ENCODE data around the gene ATP6V1A.
A peak's percentile ranks its signal among the peaks of the same experiment; 100 is the strongest.

The ATP6V1A gene

DNA sequence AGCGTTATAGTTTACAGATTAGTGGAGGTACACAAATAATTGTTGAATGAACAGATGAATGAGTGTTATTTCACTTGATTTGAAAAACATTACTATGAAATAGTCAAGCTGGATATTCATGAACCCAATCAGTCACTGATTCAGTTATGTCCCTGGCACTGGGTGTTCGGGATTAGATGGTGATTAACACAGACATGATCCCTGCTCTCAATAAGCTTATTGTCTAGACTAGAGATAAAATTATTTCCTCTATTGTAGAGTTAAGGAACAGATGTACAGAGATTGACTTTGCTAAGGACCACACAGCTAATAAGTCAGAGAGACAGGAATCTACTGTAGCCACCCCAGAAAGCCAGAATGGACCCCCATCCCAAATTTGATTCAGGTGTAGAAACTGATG lies 92.7 kb downstream of the ATP6V1A start:
- TF ChIP-seq POLR2AphosphoS5 (IDR thresholded peaks at IDR 0.05; ENCODE audit: low read depth) (no peak), SPI1 (IDR thresholded peaks at IDR 0.05; ENCODE audit: borderline replicate concordance, low read depth) (no peak)
- TF ChIP-seq, protein P1, sequence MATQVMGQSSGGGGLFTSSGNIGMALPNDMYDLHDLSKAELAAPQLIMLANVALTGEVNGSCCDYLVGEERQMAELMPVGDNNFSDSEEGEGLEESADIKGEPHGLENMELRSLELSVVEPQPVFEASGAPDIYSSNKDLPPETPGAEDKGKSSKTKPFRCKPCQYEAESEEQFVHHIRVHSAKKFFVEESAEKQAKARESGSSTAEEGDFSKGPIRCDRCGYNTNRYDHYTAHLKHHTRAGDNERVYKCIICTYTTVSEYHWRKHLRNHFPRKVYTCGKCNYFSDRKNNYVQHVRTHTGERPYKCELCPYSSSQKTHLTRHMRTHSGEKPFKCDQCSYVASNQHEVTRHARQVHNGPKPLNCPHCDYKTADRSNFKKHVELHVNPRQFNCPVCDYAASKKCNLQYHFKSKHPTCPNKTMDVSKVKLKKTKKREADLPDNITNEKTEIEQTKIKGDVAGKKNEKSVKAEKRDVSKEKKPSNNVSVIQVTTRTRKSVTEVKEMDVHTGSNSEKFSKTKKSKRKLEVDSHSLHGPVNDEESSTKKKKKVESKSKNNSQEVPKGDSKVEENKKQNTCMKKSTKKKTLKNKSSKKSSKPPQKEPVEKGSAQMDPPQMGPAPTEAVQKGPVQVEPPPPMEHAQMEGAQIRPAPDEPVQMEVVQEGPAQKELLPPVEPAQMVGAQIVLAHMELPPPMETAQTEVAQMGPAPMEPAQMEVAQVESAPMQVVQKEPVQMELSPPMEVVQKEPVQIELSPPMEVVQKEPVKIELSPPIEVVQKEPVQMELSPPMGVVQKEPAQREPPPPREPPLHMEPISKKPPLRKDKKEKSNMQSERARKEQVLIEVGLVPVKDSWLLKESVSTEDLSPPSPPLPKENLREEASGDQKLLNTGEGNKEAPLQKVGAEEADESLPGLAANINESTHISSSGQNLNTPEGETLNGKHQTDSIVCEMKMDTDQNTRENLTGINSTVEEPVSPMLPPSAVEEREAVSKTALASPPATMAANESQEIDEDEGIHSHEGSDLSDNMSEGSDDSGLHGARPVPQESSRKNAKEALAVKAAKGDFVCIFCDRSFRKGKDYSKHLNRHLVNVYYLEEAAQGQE (IDR thresholded peaks at IDR 0.05; ENCODE audit: insufficient replicate concordance, low read depth), result no peak
- Histone ChIP-seq H3K4me3 (replicated peaks; ENCODE audit: insufficient read depth, low read length) (no peak overlapping the region), H3K27me3 (ENCODE audit: insufficient read depth, poor library complexity, severe bottlenecking) (no peaks in the 10 kb centered on the region), H3K27ac (replicated peaks) (no peak overlapping the region)
- DNase-seq (ENCODE audit: low read depth in 1 of 2, low spot score in 1 of 2), result no peak

DNA sequence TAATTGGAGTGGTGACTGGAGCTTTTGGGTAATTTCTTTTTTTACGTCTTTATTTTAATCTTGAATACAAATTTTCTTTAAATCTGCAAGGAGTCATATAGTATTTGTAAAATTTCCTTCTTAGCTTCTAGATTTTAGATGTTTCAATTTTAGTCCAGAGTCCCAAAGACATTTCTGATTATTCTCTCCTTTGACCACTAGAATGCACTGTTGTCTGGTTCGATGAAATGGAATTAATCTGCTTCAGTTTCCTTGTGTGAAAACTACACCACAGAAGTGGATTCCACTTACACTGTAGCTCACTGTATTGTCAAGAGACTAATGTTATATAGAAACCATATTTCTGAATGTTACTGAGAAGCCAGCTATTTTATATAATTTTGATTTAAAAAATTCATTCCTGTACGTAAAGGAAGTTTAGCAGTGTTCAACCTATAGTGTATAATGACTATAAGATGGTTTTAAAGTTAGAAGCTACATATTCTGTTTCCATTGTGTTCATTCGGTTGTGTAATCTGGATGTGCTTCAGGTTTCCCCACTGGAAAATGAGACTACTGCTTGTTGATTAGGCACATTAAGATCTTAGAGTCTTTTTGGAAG lies 97.9 kb downstream of the ATP6V1A start:
- TF ChIP-seq SPI1 (IDR thresholded peaks at IDR 0.05; ENCODE audit: borderline replicate concordance, low read depth) (no peak), GABPA (IDR thresholded peaks at IDR 0.05; ENCODE audit: low read depth) (no peak), POLR2AphosphoS5 (IDR thresholded peaks at IDR 0.05; ENCODE audit: low read depth) (no peak)
- TF ChIP-seq, protein P1 (IDR thresholded peaks at IDR 0.05; ENCODE audit: insufficient replicate concordance, low read depth), result no peak
- TF ChIP-seq, protein P2, sequence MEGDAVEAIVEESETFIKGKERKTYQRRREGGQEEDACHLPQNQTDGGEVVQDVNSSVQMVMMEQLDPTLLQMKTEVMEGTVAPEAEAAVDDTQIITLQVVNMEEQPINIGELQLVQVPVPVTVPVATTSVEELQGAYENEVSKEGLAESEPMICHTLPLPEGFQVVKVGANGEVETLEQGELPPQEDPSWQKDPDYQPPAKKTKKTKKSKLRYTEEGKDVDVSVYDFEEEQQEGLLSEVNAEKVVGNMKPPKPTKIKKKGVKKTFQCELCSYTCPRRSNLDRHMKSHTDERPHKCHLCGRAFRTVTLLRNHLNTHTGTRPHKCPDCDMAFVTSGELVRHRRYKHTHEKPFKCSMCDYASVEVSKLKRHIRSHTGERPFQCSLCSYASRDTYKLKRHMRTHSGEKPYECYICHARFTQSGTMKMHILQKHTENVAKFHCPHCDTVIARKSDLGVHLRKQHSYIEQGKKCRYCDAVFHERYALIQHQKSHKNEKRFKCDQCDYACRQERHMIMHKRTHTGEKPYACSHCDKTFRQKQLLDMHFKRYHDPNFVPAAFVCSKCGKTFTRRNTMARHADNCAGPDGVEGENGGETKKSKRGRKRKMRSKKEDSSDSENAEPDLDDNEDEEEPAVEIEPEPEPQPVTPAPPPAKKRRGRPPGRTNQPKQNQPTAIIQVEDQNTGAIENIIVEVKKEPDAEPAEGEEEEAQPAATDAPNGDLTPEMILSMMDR (IDR thresholded peaks at IDR 0.05; ENCODE audit: insufficient read depth, low read length), result peak; percentile 28
- no peak for DNase-seq (ENCODE audit: low read depth in 1 of 2, low spot score in 1 of 2)
- Histone ChIP-seq H3K27me3 (ENCODE audit: insufficient read depth, poor library complexity, severe bottlenecking) (no peaks in the 10 kb centered on the region), H3K27ac (replicated peaks) (no peak overlapping the region), H3K4me3 (replicated peaks; ENCODE audit: insufficient read depth, low read length) (no peak overlapping the region)

DNA sequence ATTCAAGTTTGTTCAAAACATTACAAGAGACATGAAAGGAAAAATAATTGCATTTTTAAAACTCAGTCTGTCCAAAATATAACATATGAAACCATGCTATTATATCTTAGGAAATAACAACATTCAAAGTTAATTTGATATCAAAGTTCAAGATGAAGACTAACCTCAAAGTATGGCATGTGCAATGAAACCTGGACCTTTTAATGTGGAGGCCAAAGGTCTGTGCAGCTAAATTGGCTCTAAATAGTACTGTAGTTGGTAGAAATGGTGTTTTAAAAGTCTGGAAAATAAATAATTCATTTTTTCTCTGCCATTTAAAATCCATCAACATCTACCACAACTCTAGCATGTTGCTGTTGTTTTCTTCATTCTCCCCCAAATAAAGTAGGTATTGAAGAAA lies 100.4 kb downstream of the ATP6V1A start:
- no peak for DNase-seq (ENCODE audit: low read depth in 1 of 2, low spot score in 1 of 2)
- H3K4me3 ChIP-seq (replicated peaks; ENCODE audit: insufficient read depth, low read length), result no peak overlapping the region
- TF ChIP-seq SPI1 (IDR thresholded peaks at IDR 0.05; ENCODE audit: borderline replicate concordance, low read depth) (no peak), POLR2AphosphoS5 (IDR thresholded peaks at IDR 0.05; ENCODE audit: low read depth) (no peak), GABPA (IDR thresholded peaks at IDR 0.05; ENCODE audit: low read depth) (no peak)
- TF ChIP-seq, protein P1 (IDR thresholded peaks at IDR 0.05; ENCODE audit: insufficient replicate concordance, low read depth), result no peak
- TF ChIP-seq, protein P2 (IDR thresholded peaks at IDR 0.05; ENCODE audit: insufficient read depth, low read length), result no peak
- H3K27ac ChIP-seq (replicated peaks), result no peak overlapping the region
- H3K27me3 ChIP-seq (ENCODE audit: insufficient read depth, poor library complexity, severe bottlenecking), result no peaks in the 10 kb centered on the region

Data from HL-60 (cell line).